Measurements from ENCODE around the gene TERT.

The TERT gene

DNA sequence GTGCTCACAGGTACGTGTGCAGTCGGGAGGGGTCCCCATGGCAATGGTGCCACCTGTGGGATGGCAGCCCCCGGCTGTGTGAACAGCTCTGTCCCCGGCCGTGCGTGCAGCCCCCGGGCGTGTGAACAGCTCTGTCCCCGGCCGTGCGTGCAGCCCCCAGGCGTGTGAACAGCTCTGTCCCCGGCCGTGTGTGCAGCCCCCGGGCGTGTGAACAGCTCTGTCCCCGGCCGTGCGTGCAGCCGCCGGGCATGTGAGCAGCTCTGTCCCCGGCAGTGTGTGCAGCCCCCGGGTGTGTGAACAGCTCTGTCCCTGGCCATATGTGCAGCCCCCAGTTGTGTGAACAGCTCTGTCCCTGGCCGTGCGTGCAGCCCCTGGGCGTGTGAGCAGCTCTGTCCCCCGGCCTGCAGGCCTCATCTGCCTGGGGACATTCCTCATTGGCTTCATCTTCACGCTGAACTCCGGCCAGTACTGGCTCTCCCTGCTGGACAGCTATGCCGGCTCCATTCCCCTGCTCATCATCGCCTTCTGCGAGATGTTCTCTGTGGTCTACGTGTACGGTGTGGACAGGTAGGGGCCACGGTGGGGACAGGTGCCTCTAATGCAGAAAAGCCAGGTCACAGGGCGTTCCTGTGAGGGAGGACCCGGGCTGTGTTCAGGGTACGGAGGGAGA lies 75.6 kb downstream of the TERT start:
- Mint-ChIP-seq H3K4me1 (no peaks in the 10 kb centered on the region), H3K27me3 (no peaks in the 10 kb centered on the region), H3K36me3 (ENCODE audit: low read depth) (no peaks in the 10 kb centered on the region), H3K27ac (no peak overlapping the region), H3K9me3 (no peaks in the 10 kb centered on the region), H3K4me3 (no peak overlapping the region)
- ATAC-seq (no peak), DNase-seq (no peak)

DNA sequence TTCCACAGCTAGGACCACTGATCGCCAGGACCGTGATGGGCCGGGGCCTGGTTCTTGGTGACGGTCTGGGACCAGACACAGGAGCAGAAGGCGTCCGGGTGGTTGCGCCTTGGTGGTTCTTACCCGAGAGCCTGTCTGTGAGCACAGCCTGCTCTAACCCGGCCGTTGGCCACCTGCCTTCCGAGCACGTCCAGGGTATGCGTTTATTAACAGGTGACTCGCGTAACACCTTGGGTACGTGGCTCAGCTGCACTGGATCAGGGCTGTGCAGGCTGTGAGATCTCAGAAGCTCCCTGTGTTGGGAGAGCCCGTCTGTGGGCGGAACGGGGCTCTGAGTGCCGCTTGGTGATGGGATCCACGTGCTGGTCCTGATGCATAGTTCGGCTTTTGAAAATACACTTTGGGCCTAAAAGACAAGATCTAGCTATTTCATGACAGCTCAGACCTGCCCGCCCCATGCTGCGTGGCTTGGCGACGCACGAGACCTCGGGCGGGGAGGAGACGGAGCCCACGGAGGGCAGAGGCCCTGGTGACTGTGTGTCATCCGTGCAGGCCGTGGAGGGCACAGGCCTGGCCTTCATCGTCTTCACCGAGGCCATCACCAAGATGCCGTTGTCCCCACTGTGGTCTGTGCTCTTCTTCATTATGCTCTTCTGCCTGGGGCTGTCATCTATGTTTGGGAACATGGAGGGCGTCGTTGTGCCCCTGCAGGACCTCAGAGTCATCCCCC lies 76.4 kb downstream of the TERT start:
- Mint-ChIP-seq H3K27ac (no peak overlapping the region), H3K4me1 (no peaks in the 10 kb centered on the region), H3K27me3 (no peaks in the 10 kb centered on the region), H3K4me3 (no peak overlapping the region), H3K36me3 (ENCODE audit: low read depth) (no peaks in the 10 kb centered on the region), H3K9me3 (no peaks in the 10 kb centered on the region)
- no peak for ATAC-seq
- DNase-seq = no peak

GRCh38 chr5:1217596-1218206 lies 77.2 kb downstream of the TERT start:
- no peaks in the 10 kb centered on the region for H3K9me3 Mint-ChIP-seq
- H3K36me3 Mint-ChIP-seq (ENCODE audit: low read depth) = no peaks in the 10 kb centered on the region
- ATAC-seq (no peak), DNase-seq (no peak)
- no peak overlapping the region for H3K4me3 Mint-ChIP-seq
- no peaks in the 10 kb centered on the region for H3K4me1 Mint-ChIP-seq
- H3K27me3 Mint-ChIP-seq = no peaks in the 10 kb centered on the region
- H3K27ac Mint-ChIP-seq = no peak overlapping the region

- Mint-ChIP-seq H3K27ac (no peak overlapping the region), H3K4me3 (no peak overlapping the region)
- ATAC-seq = no peak
Observed at GRCh38 chr5:1216918-1217295, 78.0 kb downstream of the TERT start.

GRCh38 chr5:1216211-1216917 lies 78.5 kb downstream of the TERT start:
- H3K4me3 Mint-ChIP-seq = no peak overlapping the region
- no peak overlapping the region for H3K27ac Mint-ChIP-seq
- no peaks in the 10 kb centered on the region for H3K9me3 Mint-ChIP-seq
- no peaks in the 10 kb centered on the region for H3K27me3 Mint-ChIP-seq
- no peaks in the 10 kb centered on the region for H3K36me3 Mint-ChIP-seq (ENCODE audit: low read depth)
- H3K4me1 Mint-ChIP-seq = no peaks in the 10 kb centered on the region
- ATAC-seq (no peak), DNase-seq (no peak)

More at GRCh38 chr5:1216918-1217295, 78.0 kb downstream of the TERT start:
- no peaks in the 10 kb centered on the region for H3K27me3 Mint-ChIP-seq
- H3K4me1 Mint-ChIP-seq = no peaks in the 10 kb centered on the region
- no peaks in the 10 kb centered on the region for H3K36me3 Mint-ChIP-seq (ENCODE audit: low read depth)
- H3K9me3 Mint-ChIP-seq = no peaks in the 10 kb centered on the region
- no peak for DNase-seq

DNA sequence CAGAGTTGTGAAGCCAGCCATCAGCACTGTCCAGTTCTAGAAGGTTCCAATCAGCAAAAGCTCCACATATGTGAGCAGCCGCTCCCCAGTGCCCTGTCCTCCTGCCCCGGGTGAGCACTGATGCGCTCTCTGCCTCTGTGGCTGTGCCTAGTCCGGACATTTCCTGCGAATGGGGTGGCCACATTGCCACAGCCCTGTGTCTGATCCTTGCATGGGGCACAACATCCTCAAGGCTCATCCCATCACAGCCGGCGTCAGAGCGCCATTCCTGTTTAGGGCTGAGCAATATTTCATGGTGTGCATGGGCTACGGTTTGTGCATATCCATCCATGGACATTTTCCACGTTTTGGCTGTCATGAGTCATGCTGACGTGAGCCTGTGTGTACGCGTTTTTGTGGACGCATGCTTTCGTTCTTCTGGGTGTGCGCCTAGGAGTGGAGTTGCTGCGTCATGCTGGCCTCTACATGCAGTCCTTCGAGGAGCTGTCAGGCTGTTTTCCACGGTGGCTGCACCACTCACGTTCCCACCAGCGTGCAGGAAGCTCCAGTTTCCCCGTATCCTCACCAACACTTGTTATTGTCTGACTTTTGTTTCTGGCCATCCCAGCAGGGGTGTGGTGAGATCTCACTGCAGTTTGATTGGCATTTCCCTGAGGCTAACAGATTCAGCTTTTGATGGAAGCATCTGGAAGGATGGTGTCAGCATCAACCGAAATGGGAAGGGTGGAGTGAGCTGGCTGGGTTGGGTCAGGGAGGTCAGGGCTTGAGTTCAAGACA lies 79.4 kb downstream of the TERT start:
- Mint-ChIP-seq H3K4me1 (no peaks in the 10 kb centered on the region), H3K27ac (no peak overlapping the region), H3K9me3 (no peaks in the 10 kb centered on the region), H3K36me3 (ENCODE audit: low read depth) (no peaks in the 10 kb centered on the region), H3K27me3 (no peaks in the 10 kb centered on the region), H3K4me3 (no peak overlapping the region)
- ATAC-seq (no peak), DNase-seq (no peak)

- Mint-ChIP-seq H3K4me1 (no peaks in the 10 kb centered on the region), H3K36me3 (ENCODE audit: low read depth) (no peaks in the 10 kb centered on the region), H3K4me3 (no peak overlapping the region), H3K27me3 (no peaks in the 10 kb centered on the region), H3K9me3 (no peaks in the 10 kb centered on the region), H3K27ac (no peak overlapping the region)
- ATAC-seq = no peak
- no peak for DNase-seq
Observed at GRCh38 chr5:1214936-1215220, 80.0 kb downstream of the TERT start.

DNA sequence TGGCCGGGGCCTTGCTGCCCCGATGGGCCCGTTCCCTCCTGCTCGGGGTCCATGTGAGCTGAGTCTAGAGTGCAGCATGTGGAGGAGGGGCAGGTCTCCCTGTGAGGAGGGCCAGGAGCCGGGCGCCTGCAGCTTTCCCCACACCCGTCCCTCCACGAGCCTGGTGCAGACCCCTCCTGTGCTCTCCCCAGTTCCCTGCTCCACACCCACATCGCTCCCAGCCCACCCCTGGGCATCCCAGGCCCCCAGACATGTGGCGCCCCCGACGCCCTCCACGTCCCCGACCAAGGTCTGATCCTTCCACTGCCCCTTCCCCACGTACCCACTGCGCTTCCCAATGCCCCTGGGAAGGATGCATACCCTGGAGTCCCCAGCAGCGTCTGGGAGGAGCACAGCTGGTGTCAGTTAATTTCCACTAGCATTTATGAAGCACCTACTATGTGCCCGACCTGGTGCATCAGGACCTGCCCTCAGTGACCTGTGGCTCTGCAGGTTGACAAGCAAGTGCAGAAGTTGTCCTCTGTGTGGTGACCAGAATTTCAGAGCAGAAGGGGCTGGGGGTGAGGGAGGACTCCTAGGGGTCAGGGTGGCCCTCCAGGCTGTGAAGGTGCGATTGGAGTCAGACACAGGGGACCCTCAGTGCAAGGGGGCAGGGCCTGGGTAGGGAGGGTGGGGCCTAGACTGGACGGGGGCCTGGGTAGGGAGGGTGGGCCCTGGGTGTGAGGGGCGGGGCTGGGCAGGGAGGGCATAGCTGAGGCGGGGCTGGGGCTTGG lies 80.5 kb downstream of the TERT start:
- no peaks in the 10 kb centered on the region for H3K9me3 Mint-ChIP-seq
- H3K27me3 Mint-ChIP-seq = no peaks in the 10 kb centered on the region
- H3K4me1 Mint-ChIP-seq = no peaks in the 10 kb centered on the region
- H3K4me3 Mint-ChIP-seq = no peak overlapping the region
- H3K36me3 Mint-ChIP-seq (ENCODE audit: low read depth) = no peaks in the 10 kb centered on the region
- no peak overlapping the region for H3K27ac Mint-ChIP-seq
- ATAC-seq (no peak), DNase-seq (no peak)

GRCh38 chr5:1213508-1214162 lies 81.2 kb downstream of the TERT start:
- Mint-ChIP-seq H3K27ac (no peak overlapping the region), H3K4me3 (no peak overlapping the region), H3K36me3 (ENCODE audit: low read depth) (no peaks in the 10 kb centered on the region), H3K27me3 (no peaks in the 10 kb centered on the region), H3K4me1 (no peaks in the 10 kb centered on the region), H3K9me3 (no peaks in the 10 kb centered on the region)
- no peak for DNase-seq
- no peak for ATAC-seq

GRCh38 chr5:1212881-1213280 lies 82.0 kb downstream of the TERT start:
- no peaks in the 10 kb centered on the region for H3K36me3 Mint-ChIP-seq (ENCODE audit: low read depth)
- H3K4me3 Mint-ChIP-seq = no peak overlapping the region
- ATAC-seq (no peak), DNase-seq (no peak)
- H3K27me3 Mint-ChIP-seq = no peaks in the 10 kb centered on the region
- H3K9me3 Mint-ChIP-seq = no peaks in the 10 kb centered on the region
- H3K27ac Mint-ChIP-seq = no peak overlapping the region
- H3K4me1 Mint-ChIP-seq = no peaks in the 10 kb centered on the region

GRCh38 chr5:1212271-1212670 lies 82.6 kb downstream of the TERT start:
- Mint-ChIP-seq H3K36me3 (ENCODE audit: low read depth) (no peaks in the 10 kb centered on the region), H3K4me1 (no peaks in the 10 kb centered on the region), H3K9me3 (no peaks in the 10 kb centered on the region), H3K27ac (no peak overlapping the region), H3K4me3 (no peak overlapping the region), H3K27me3 (no peaks in the 10 kb centered on the region)
- DNase-seq (no peak), ATAC-seq (no peak)

GRCh38 chr5:1211701-1212100 lies 83.2 kb downstream of the TERT start:
- DNase-seq = no peak
- no peaks in the 10 kb centered on the region for H3K36me3 Mint-ChIP-seq (ENCODE audit: low read depth)
- no peak for ATAC-seq
- H3K27me3 Mint-ChIP-seq = no peaks in the 10 kb centered on the region
- H3K27ac Mint-ChIP-seq = no peak overlapping the region
- no peaks in the 10 kb centered on the region for H3K4me1 Mint-ChIP-seq
- no peak overlapping the region for H3K4me3 Mint-ChIP-seq
- H3K9me3 Mint-ChIP-seq = no peaks in the 10 kb centered on the region

- DNase-seq (no peak), ATAC-seq (no peak)
- Mint-ChIP-seq H3K9me3 (no peaks in the 10 kb centered on the region), H3K4me1 (no peaks in the 10 kb centered on the region), H3K36me3 (ENCODE audit: low read depth) (no peaks in the 10 kb centered on the region), H3K4me3 (no peak overlapping the region), H3K27me3 (no peaks in the 10 kb centered on the region), H3K27ac (no peak overlapping the region)
Observed at GRCh38 chr5:1210832-1211251, 84.0 kb downstream of the TERT start.

All from activated naive CD8-positive, alpha-beta T cell treated with anti-CD3 and anti-CD28 coated beads, Interleukin-2, amount 50 U/mL, for 24 hours (primary cell).